ENCODE data around the gene SGMS1. TPM values are rescaled to one million over a fixed set of nuclear protein-coding genes. Genes with fewer than 3 reads are reported as not detected.

Gene SGMS1
- total RNA-seq, 1 experiment from 2014 or later: 34.5 TPM

DNA sequence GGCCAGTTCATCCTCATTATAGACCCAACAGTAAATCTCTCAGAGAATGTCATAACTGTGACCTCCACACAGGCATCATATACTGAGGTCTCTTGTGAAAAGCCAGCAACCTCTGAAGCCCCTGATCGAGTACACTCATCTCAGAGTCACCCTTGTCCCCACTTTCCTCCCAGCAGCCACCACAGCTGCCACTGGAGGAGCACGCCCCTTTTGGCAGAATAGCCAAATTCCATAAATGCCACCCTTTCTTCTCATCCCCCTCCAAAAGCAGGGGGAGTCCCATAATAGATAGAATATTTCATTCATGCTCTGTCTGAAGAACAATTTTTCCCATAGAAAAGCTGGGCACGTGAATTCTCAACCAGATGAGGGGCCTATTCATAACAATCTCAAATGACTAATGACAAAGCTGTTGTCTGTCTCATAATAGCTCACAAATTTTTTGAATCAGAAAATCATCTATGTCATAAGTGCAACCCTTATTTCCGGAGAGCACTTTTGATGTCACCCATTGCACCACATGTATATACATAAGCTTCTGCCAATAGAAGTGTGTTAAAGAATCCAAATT is 47.4 kb downstream of the SGMS1 start:
- no peaks in the 10 kb centered on the region for H3K9me3 Mint-ChIP-seq (ENCODE audit: low read depth, unreplicated experiment)
- no TSS peak for BruUV-seq (replicated peaks)
- CTCF ChIA-PET: no interaction called here
- H3K4me3 Mint-ChIP-seq (ENCODE audit: low read depth, unreplicated experiment): no peak overlapping the region
- DNase-seq: peak; percentile 24
- intact Hi-C loops (cut with micrococcal nuclease; ENCODE audit: unreplicated experiment): loop anchor here (5.0 kb wide), 1 partner anchor 46 kb away; the partner anchor contains the start of gene SGMS1
- H3K27ac Mint-ChIP-seq (ENCODE audit: unreplicated experiment): no peak overlapping the region
- TF ChIP-seq, protein P1, sequence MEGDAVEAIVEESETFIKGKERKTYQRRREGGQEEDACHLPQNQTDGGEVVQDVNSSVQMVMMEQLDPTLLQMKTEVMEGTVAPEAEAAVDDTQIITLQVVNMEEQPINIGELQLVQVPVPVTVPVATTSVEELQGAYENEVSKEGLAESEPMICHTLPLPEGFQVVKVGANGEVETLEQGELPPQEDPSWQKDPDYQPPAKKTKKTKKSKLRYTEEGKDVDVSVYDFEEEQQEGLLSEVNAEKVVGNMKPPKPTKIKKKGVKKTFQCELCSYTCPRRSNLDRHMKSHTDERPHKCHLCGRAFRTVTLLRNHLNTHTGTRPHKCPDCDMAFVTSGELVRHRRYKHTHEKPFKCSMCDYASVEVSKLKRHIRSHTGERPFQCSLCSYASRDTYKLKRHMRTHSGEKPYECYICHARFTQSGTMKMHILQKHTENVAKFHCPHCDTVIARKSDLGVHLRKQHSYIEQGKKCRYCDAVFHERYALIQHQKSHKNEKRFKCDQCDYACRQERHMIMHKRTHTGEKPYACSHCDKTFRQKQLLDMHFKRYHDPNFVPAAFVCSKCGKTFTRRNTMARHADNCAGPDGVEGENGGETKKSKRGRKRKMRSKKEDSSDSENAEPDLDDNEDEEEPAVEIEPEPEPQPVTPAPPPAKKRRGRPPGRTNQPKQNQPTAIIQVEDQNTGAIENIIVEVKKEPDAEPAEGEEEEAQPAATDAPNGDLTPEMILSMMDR (IDR thresholded peaks at IDR 0.05; ENCODE audit: unreplicated experiment): no peak
- H3K27me3 Mint-ChIP-seq (ENCODE audit: unreplicated experiment): no peaks in the 10 kb centered on the region
- H3K4me1 Mint-ChIP-seq (ENCODE audit: low read depth, unreplicated experiment): peaks cover 58% of the 10 kb centered on the region
- peaks cover 10% of the 10 kb centered on the region for H3K36me3 Mint-ChIP-seq (ENCODE audit: insufficient read depth, unreplicated experiment)

- H3K27me3 Mint-ChIP-seq (ENCODE audit: unreplicated experiment): no peaks in the 10 kb centered on the region
- CTCF ChIA-PET: no interaction called here
- H3K4me3 Mint-ChIP-seq (ENCODE audit: low read depth, unreplicated experiment): no peak overlapping the region
- no peak for DNase-seq
- no TSS peak for BruUV-seq (replicated peaks)
- intact Hi-C loops (cut with micrococcal nuclease; ENCODE audit: unreplicated experiment): loop anchor here (5.0 kb wide), 1 partner anchor 47 kb away; the partner anchor contains the start of gene SGMS1
- H3K27ac Mint-ChIP-seq (ENCODE audit: unreplicated experiment): no peak overlapping the region
- H3K9me3 Mint-ChIP-seq (ENCODE audit: low read depth, unreplicated experiment): no peaks in the 10 kb centered on the region
- peaks cover 10% of the 10 kb centered on the region for H3K36me3 Mint-ChIP-seq (ENCODE audit: insufficient read depth, unreplicated experiment)
- peaks cover 52% of the 10 kb centered on the region for H3K4me1 Mint-ChIP-seq (ENCODE audit: low read depth, unreplicated experiment)
- TF ChIP-seq, protein P1 (IDR thresholded peaks at IDR 0.05; ENCODE audit: unreplicated experiment): no peak
These were observed 48.1 kb downstream of the SGMS1 start for GRCh38 chr10:50575477-50576244.

- no TSS peak for BruUV-seq (replicated peaks)
- TF ChIP-seq, protein P1 (IDR thresholded peaks at IDR 0.05; ENCODE audit: unreplicated experiment): no peak
- Mint-ChIP-seq H3K4me3 (ENCODE audit: low read depth, unreplicated experiment) (no peak overlapping the region), H3K27ac (ENCODE audit: unreplicated experiment) (no peak overlapping the region), H3K27me3 (ENCODE audit: unreplicated experiment) (no peaks in the 10 kb centered on the region), H3K9me3 (ENCODE audit: low read depth, unreplicated experiment) (no peaks in the 10 kb centered on the region), H3K4me1 (ENCODE audit: low read depth, unreplicated experiment) (peaks cover 44% of the 10 kb centered on the region), H3K36me3 (ENCODE audit: insufficient read depth, unreplicated experiment) (peaks cover 2% of the 10 kb centered on the region)
- intact Hi-C loops (cut with micrococcal nuclease; ENCODE audit: unreplicated experiment): loop anchor here (5.0 kb wide), 1 partner anchor 47 kb away; the partner anchor contains the start of gene SGMS1
- DNase-seq: no peak
- CTCF ChIA-PET: no interaction called here
These were observed 48.8 kb downstream of the SGMS1 start for GRCh38 chr10:50574931-50575330.

DNA sequence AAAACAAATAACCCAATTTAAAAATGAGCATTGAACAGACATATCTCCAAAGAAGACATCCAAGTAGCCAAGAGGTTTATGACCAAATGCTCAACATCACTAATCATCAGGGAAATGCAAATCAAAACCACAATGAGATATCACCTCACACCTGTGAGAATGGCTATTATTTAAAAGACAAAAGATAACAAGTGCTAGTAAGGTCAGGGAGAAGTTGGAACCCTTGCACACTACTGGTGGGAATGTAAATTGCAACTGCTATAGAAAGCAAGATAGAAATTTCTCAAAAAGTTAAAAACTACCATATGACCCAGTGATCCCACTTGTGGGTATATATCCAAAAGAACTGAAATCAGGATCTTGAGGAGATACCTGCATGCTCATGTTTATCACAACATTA is 49.5 kb downstream of the SGMS1 start:
- TF ChIP-seq, protein P1 (IDR thresholded peaks at IDR 0.05; ENCODE audit: unreplicated experiment): no peak
- Mint-ChIP-seq H3K27me3 (ENCODE audit: unreplicated experiment) (no peaks in the 10 kb centered on the region), H3K36me3 (ENCODE audit: insufficient read depth, unreplicated experiment) (no peaks in the 10 kb centered on the region), H3K4me1 (ENCODE audit: low read depth, unreplicated experiment) (peaks cover 38% of the 10 kb centered on the region), H3K4me3 (ENCODE audit: low read depth, unreplicated experiment) (no peak overlapping the region), H3K27ac (ENCODE audit: unreplicated experiment) (no peak overlapping the region), H3K9me3 (ENCODE audit: low read depth, unreplicated experiment) (no peaks in the 10 kb centered on the region)
- BruUV-seq (replicated peaks): no TSS peak
- CTCF ChIA-PET: no interaction called here
- no peak for DNase-seq
- intact Hi-C loops (cut with micrococcal nuclease; ENCODE audit: unreplicated experiment): no loop called here
